Activated T-cell treated with anti-CD3 and anti-CD28 coated beads, Interleukin-2, amount 50 U/mL, for 24 hours (primary cell): Measurements from ENCODE around the gene ARMC3.
"Not testable (repeated sequence)": the region's sequence is repeated elsewhere in the genome, so short reads cannot be mapped to it uniquely, and the experiment has no call there.

Experiments
- DNase-seq: peaks from one replicate; pipeline ENCODE4 v3.0.0-alpha.2; 2020
- H3K27ac Mint-ChIP-seq: 2 replicates; pipeline ENCODE4 v1.8.0; 2020; ENCODE audit warnings: mild to moderate bottlenecking, mixed read lengths
- H3K27me3 Mint-ChIP-seq: 2 replicates; pipeline ENCODE4 v1.8.0; 2020; ENCODE audit warnings: mixed read lengths
- H3K36me3 Mint-ChIP-seq: 2 replicates; pipeline ENCODE4 v1.8.0; 2020; ENCODE audit warnings: low read depth, mixed read lengths
- H3K4me1 Mint-ChIP-seq: 2 replicates; pipeline ENCODE4 v1.8.0; 2020; ENCODE audit warnings: low read depth, mixed read lengths
- H3K4me3 Mint-ChIP-seq: 2 replicates; pipeline ENCODE4 v1.8.0; 2020; ENCODE audit warnings: mild to moderate bottlenecking, moderate library complexity, mixed read lengths
- H3K9me3 Mint-ChIP-seq: 2 replicates; pipeline ENCODE4 v1.8.0; 2020; ENCODE audit warnings: mixed read lengths

Gene ARMC3

DNA sequence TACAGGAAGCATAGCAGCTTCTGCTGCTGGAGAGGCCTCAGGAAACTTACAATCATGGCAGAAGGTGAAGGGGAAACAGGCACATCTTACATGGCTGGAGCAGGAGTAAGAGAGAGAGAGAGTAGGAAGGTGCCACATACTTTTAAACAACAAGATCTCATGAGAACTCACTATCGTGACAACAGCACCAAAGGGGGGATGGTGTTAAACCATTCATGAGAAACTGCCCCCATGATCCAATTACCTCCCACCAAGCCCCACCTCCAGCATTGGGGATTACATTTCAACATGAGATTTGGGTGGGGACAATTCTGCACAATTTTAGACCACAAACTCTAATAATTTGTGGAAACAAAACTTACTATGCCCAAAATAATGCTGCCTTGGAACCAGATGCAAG is 16.8 kb upstream of the ARMC3 start:
- Mint-ChIP-seq H3K27ac (no peak overlapping the region), H3K4me1 (peaks cover 20% of the 10 kb centered on the region), H3K9me3 (peaks cover 27% of the 10 kb centered on the region), H3K27me3 (no peaks in the 10 kb centered on the region), H3K4me3 (no peak overlapping the region), H3K36me3 (peaks cover 11% of the 10 kb centered on the region)
- no peak for DNase-seq

DNA sequence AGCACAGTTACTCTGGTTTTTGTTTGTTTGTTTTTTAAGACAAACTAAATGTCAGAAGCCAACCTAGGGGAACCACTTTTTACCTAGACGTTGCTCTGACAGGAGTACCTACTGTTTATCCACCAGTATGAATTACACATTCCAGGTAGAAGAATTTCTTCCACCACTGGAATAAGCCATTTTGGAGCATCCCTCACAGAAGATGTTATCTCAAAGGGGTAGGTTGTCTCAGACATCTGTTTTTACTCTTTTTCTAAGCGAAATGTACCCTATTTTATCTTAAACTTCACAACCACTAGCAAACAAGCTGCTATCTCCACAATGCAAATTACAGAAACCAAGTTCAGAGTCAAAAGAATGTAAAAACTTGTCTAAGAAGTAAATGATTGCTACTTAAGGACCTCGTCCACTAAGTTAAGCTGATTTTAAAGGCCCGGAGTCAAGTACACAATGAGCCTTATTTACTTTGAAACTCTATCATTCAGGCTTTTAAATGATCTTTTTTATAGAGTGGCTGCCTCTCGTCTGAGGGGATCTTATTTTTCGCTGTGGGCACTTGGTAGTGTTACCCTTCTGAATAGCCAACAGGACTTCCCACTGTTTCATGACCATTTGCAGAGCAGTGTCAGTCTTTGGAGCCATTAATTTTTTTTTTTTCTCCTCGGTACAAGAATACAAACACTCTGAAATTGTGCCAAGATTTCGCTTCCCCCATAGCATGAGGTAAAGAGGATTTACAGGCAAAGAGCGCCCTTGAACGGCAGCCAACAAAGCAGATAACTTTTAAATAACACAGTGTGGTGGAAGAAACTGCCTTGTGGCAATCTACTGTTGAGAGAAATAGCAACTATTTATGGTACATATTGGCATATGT is 15.7 kb upstream of the ARMC3 start:
- no peak overlapping the region for H3K4me3 Mint-ChIP-seq

DNA sequence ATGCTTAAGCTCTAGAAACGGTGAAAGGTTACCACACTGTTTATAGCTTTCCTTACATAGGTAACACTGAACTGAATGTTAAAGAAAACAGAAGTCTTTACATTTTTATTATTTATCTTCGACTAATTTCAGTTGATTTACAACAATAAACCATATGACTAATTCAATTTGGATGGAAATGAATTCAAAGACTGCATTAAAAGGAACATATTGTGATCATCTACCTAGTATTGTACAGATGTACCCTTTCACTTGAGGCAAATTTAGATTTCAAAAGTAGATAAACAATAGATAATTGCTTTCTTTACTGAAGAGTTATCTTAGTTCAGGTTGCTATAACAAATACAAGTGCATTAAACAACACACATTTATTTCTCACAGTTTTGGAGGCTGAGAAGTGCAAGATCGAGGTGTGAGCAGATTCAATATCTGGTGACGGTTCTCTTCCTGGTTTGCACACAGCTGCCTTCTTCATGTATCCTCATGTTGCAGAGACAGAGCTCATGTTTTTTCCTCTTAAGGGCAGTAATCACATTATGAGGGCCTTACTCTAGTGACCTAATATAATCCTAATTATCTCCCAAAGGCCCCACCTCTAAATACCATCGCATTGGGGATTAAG is 15.0 kb upstream of the ARMC3 start:
- Mint-ChIP-seq H3K4me3 (no peak overlapping the region), H3K9me3 (peaks cover 22% of the 10 kb centered on the region), H3K36me3 (peaks cover 6% of the 10 kb centered on the region), H3K4me1 (peaks cover 20% of the 10 kb centered on the region), H3K27ac (no peak overlapping the region), H3K27me3 (peaks cover 4% of the 10 kb centered on the region)
- no peak for DNase-seq

More for the DNA sequence above, 15.7 kb upstream of the ARMC3 start:
- Mint-ChIP-seq H3K4me1 (peaks cover 20% of the 10 kb centered on the region), H3K27ac (no peak overlapping the region), H3K36me3 (peaks cover 11% of the 10 kb centered on the region), H3K9me3 (peaks cover 27% of the 10 kb centered on the region), H3K27me3 (peaks cover 4% of the 10 kb centered on the region)
- DNase-seq = no peak

DNA sequence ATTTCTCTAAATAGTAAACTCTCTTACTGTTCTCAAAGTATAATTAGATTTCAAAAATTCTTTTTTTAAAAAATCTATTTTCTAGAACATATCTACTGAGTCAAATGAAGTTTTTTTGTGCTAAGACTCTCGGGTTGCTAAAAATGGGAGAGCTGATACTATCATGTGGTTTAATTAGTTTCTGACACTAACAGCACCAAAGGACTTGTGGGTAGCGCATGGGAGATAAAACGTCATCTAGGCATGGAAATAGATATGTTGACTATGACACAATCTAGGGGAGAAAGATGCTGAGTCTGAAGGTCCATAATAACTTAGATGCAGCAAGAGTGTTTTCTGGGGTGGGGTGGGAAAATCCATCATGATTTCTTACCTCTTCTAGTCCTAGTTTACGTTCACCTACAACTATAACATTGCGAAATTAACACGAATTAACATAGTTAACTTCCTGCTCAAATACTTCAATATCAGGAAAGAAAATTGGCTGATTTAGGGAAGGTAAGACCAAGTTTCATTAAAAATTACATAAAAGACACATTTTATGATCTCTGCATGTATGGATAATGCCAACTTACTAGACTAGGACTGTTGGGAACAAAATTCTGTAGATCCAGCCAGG is 14.3 kb upstream of the ARMC3 start:
- no peak overlapping the region for H3K27ac Mint-ChIP-seq

DNA sequence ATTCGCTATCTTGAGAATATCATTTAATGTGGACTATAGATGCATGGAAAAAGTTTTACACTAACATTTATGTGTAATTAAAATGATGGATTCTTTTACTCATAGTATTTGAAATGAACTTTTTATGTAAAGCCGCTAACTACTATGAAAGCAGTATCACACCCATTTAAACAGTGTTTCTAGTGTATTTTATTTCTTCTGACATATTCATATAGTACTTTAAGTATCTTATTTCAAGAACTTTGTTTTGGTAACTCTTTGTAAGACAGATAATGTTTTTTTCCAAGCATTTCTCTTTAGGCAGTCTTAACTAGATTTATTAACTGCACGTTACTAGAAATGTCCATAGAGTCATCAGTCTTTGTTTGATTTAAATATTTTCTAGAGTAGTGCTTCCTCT is 12.5 kb upstream of the ARMC3 start:
- Mint-ChIP-seq H3K4me1 (peaks cover 10% of the 10 kb centered on the region), H3K27ac (no peak overlapping the region), H3K4me3 (no peak overlapping the region), H3K27me3 (peaks cover 6% of the 10 kb centered on the region), H3K9me3 (peaks cover 6% of the 10 kb centered on the region), H3K36me3 (no peaks in the 10 kb centered on the region)
- no peak for DNase-seq

More for the DNA sequence above, 14.3 kb upstream of the ARMC3 start:
- Mint-ChIP-seq H3K9me3 (peaks cover 16% of the 10 kb centered on the region), H3K4me1 (peaks cover 20% of the 10 kb centered on the region), H3K4me3 (no peak overlapping the region), H3K36me3 (peaks cover 6% of the 10 kb centered on the region), H3K27me3 (peaks cover 5% of the 10 kb centered on the region)
- no peak for DNase-seq

DNA sequence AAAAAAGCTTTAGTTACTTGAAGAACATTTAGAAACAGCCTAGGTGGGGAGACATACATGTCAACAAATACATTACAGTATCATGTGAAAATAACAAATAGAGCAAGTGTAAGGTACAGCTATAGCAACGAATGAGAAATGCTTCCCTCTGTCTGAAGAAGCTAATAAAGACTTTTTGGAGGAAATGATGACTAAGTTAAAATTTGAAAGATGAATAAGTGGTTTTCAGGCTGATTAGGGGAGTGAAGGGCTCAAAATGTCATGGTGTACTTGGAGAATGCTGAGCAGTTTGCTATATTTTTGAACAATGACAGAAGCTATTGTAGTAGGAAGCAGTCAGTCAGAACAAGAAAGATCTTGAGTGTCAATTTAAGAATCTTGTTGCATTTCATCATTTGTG is 2.8 kb upstream of the ARMC3 start:
- Mint-ChIP-seq H3K4me3 (no peak overlapping the region), H3K4me1 (peaks cover 5% of the 10 kb centered on the region), H3K27ac (no peak overlapping the region), H3K27me3 (peaks cover 21% of the 10 kb centered on the region), H3K9me3 (peaks cover 4% of the 10 kb centered on the region), H3K36me3 (no peaks in the 10 kb centered on the region)
- DNase-seq = no peak

DNA sequence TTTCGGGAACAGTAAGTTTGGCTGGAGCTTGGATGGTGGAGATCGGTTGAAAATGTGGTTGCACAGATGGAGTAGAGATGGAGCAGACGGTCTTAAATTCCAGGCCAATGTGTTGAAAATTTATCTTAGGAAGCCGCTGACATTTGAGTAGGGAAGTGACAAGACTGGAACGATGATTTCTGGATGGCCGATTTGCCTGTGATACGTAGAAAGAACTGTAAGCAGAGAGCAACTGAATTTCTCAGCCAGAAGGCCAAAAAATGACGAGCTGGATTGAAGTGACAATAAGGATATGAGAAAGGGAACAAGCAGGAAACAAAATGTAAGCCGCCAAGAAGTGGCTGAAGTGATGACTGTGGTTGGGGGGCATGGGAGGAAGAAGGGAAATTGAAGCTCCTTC is 687 bp upstream of the ARMC3 start:
- Mint-ChIP-seq H3K27me3 (peaks cover 10% of the 10 kb centered on the region), H3K9me3 (no peaks in the 10 kb centered on the region), H3K4me3 (no peak overlapping the region), H3K27ac (no peak overlapping the region), H3K4me1 (peaks cover 5% of the 10 kb centered on the region), H3K36me3 (no peaks in the 10 kb centered on the region)
- DNase-seq = no peak

DNA sequence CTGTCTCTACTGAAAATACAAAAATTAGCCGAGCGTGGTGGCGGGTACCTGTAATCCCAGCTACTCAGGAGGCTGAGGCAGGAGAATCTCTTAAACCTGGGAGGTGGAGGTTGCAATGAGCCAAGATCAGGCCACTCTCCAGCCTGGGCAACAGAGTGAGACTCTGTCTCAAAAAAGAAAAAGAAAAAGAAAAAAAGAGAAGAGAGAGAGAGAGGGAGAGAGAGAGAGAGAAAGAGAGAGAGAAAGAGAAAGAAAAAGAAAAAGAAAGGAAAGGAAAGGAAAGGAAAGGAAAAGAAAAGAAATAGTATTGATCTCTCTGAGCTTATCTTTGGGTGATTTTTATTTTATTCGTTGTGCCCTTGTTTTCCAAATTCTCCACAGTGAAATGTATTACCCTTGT is 1.2 kb downstream of the ARMC3 start:
- H3K4me1 Mint-ChIP-seq, H3K9me3 Mint-ChIP-seq, H3K27ac Mint-ChIP-seq, H3K4me3 Mint-ChIP-seq, H3K36me3 Mint-ChIP-seq, DNase-seq, H3K27me3 Mint-ChIP-seq: not testable (repeated sequence)

DNA sequence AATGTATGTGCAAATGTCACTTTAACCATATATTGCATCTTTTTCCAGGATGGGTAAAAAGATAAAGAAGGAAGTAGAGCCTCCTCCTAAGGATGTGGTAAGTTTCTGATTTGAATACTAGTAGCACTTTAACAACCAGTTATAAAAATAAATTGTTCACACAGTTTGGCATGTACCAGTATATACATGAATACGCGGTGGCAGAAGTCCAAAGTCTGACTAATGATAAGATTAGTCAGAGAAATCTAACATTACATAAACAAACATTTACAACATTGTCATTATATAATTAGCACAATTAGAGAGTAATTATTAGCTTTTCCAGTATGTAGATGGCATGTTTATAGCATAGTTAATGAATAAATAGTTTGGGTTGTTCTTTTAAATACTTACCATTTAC is 4.1 kb downstream of the ARMC3 start:
- H3K9me3 Mint-ChIP-seq = no peaks in the 10 kb centered on the region
- peaks cover 5% of the 10 kb centered on the region for H3K4me1 Mint-ChIP-seq
- peaks cover 2% of the 10 kb centered on the region for H3K27me3 Mint-ChIP-seq
- no peaks in the 10 kb centered on the region for H3K36me3 Mint-ChIP-seq
- no peak overlapping the region for H3K27ac Mint-ChIP-seq
- no peak for DNase-seq
- no peak overlapping the region for H3K4me3 Mint-ChIP-seq

DNA sequence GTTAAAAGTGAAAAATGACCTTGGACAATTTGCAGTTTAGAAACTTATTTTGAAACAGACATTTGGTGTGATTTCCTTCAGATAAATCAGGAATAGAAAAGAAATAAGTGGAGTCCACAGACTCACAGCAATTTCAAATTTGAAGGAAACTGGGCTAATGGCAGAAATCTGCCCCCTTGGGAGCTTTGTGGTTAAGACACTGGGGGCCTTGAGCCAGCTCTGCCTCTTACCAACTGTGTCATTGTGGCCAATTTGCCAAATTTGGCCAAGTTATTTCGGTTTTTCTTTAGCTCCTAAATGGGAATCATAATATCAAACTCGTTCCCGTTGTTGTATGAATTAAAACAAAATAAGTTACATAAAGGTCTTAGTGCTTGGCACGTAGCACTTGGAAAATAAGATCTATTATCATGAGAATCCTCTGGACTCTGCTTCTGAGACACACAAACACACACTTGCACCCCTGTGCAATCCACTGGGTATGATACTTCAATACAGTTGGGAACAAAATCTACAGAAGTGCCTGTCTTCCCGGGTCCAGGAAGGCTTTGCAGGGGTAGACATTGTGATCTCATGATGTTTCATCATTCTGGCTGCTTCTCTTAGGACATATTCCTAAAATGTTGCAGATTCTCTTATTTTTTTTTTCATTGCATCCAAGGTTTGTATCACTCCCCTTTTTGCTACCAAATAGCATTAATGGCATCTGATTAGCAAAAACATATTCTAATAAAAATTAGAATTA is 4.9 kb downstream of the ARMC3 start:
- H3K27ac Mint-ChIP-seq = no peak overlapping the region
- H3K4me1 Mint-ChIP-seq = peaks cover 4% of the 10 kb centered on the region
- H3K36me3 Mint-ChIP-seq = no peaks in the 10 kb centered on the region
- H3K27me3 Mint-ChIP-seq = peaks cover 2% of the 10 kb centered on the region
- H3K9me3 Mint-ChIP-seq = no peaks in the 10 kb centered on the region
- no peak overlapping the region for H3K4me3 Mint-ChIP-seq
- DNase-seq = no peak

DNA sequence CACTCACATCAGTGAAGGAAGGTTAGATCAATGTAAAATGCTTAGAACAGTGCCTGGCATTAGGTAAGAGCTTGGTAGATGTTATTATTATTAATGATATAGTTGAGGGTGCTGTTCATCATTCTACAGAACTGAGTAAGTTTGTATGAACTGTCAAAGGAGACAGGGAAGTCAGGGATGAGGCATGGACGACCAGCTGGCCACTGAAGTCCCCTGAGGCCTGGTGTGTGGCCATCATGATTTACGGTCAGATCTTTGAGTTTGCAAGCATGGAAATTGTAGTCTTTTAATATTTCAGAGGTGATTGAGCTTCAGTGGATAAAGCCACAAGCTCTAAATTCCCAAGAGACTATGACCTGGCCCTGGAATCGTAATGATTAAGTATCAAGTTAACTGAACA is 6.9 kb downstream of the ARMC3 start:
- Mint-ChIP-seq H3K9me3 (no peaks in the 10 kb centered on the region), H3K27ac (no peak overlapping the region), H3K4me3 (no peak overlapping the region), H3K36me3 (no peaks in the 10 kb centered on the region), H3K4me1 (no peaks in the 10 kb centered on the region), H3K27me3 (no peaks in the 10 kb centered on the region)
- DNase-seq = no peak

DNA sequence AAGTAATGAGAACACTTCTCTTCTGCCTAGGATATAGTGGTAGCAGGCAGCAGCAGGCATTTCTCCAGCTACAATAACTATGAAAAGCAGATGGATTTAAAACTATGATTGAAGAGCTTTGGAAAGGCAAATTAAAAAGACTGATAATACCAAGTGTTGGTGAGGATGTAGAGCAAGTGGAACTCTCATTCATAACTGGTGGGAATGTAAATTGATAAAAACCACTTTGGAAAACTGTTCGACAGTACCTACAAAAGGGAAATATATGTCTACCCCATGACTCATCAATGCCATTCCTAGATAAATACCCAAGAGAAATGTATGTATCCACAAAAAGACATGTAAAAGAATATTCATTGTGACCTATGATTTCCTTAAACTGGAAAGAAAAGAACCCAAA is 14.6 kb downstream of the ARMC3 start:
- H3K9me3 Mint-ChIP-seq = peaks cover 9% of the 10 kb centered on the region
- H3K27ac Mint-ChIP-seq = no peak overlapping the region
- no peak for DNase-seq
- peaks cover 9% of the 10 kb centered on the region for H3K27me3 Mint-ChIP-seq
- H3K36me3 Mint-ChIP-seq = no peaks in the 10 kb centered on the region
- H3K4me3 Mint-ChIP-seq = no peak overlapping the region
- H3K4me1 Mint-ChIP-seq = peaks cover 13% of the 10 kb centered on the region

DNA sequence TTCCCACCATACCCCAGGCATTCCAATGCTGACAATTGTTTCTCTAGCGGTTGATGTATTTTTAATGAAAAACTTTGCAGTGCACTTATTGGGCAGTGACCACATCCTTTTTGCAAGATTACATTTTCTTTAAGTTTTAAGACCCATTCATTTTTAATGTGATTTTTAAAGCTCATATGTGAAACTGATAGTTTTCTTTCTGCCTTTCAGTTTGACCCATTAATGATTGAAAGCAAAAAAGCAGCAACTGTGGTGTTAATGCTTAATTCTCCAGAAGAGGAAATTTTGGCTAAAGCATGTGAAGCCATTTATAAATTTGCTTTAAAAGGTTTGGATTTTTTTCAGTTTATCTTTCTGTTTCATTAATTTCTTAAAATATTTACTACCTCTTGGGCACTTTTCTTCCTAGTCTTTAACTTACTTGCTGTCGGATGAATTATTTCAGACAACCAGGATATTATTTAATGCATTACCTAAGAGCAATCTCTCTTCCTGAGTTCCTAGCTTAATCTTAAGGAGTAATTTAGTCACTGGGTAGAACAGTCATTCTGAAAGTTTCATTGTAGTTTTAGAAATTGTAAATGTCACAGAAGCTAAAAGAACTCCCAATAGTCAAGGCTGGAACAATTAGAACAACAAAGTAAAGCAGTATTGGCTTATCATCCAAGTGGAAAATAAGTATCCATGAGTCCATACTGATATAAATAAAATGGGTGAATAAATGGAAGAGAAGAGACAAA is 18.3 kb downstream of the ARMC3 start:
- Mint-ChIP-seq H3K4me3 (no peak overlapping the region), H3K36me3 (no peaks in the 10 kb centered on the region), H3K9me3 (peaks cover 13% of the 10 kb centered on the region), H3K27ac (peak overlapping the region; percentile 42), H3K4me1 (peaks cover 13% of the 10 kb centered on the region), H3K27me3 (peaks cover 9% of the 10 kb centered on the region)
- DNase-seq = no peak

DNA sequence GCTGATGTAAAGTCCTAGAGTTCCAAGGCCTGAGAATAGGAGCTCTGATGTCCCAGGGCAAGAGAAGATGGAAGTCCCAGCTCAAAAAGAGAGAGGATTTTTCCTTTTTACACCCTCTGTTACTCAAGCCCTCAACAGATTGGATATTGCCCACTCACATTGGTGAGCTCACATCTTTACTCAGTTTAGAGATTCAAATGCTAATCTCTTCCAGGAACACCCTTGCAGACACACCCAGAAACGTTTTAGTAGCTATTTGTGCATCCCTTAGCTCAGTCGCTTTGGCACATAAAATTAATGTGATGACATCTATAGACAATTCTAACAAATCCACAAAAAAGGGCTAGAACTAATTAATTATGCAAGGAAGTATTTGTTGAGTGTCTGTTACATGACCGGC is 27.1 kb downstream of the ARMC3 start:
- no peak for DNase-seq
- no peaks in the 10 kb centered on the region for H3K4me1 Mint-ChIP-seq
- H3K4me3 Mint-ChIP-seq = no peak overlapping the region
- no peaks in the 10 kb centered on the region for H3K27me3 Mint-ChIP-seq
- no peak overlapping the region for H3K27ac Mint-ChIP-seq
- H3K9me3 Mint-ChIP-seq = no peaks in the 10 kb centered on the region
- H3K36me3 Mint-ChIP-seq = no peaks in the 10 kb centered on the region
